HG02884 (cell line): ENCODE data around the gene TAF11L14.
"Not testable (repeated sequence)": the region's sequence is repeated elsewhere in the genome, so short reads cannot be mapped to it uniquely, and the experiment has no call there.

Experiments
- ATAC-seq: cut with Tn5 transposase; IDR thresholded peaks from one replicate; pipeline ENCODE4 v1.9.1; 2021; ENCODE audit warnings: mild to moderate bottlenecking, moderate library complexity; ENCODE audit not compliant: unreplicated experiment

TAF11L14 gene

DNA sequence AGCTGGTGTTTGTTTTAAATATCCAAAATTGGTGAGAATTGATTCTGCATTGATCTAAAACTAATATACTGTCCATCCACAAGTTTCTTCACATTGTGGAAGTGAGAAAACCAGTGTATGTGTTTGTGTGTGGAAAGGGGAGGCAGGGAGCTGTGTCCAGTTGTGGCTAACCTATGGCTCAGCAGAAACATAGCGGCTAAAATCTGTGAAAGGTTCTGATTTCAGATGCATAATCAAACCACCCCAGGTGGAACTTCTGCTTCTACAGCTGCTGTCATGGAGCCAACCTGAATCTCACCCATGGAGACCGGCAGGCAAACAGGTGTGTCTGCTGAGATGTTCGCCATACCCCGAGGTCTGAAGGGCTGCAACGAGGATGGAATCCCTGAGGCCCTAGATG is at the start of gene TAF11L14:
Gene TAF11L14 (plus strand): TSS at position 301 of the 400 bp plus-strand sequence.
- no peak for ATAC-seq

DNA sequence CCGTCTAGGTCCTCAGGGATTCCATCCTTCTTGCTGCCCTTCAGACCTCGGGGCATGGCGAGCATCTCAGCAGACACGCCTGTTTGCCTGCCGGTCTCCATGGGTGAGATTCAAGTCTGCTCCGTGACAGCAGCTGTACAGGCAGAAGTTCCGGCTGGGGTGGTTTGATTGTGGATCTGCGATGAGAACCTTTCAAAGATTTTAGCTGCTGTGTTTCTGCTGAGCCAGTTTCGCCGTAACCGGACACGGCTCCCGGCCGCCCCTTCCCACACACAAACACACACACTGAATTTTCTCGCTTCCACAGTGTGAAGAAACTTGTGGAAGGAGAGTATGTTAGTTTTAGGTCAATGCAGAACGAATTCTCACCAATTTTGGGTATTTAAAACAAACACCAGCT is 48.6 kb upstream of the TAF11L14 start, which contains the start of gene TAF11L7:
Gene TAF11L7 (minus strand): TSS at position 101 of the 400 bp plus-strand sequence.
- ATAC-seq: not testable (repeated sequence)

DNA sequence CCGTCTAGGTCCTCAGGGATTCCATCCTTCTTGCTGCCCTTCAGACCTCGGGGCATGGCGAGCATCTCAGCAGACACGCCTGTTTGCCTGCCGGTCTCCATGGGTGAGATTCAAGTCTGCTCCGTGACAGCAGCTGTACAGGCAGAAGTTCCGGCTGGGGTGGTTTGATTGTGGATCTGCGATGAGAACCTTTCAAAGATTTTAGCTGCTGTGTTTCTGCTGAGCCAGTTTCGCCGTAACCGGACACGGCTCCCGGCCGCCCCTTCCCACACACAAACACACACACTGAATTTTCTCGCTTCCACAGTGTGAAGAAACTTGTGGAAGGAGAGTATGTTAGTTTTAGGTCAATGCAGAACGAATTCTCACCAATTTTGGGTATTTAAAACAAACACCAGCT is 43.4 kb upstream of the TAF11L14 start, which contains the start of gene TAF11L8:
Gene TAF11L8 (minus strand): TSS at position 101 of the 400 bp plus-strand sequence.
- not testable (repeated sequence) for ATAC-seq

DNA sequence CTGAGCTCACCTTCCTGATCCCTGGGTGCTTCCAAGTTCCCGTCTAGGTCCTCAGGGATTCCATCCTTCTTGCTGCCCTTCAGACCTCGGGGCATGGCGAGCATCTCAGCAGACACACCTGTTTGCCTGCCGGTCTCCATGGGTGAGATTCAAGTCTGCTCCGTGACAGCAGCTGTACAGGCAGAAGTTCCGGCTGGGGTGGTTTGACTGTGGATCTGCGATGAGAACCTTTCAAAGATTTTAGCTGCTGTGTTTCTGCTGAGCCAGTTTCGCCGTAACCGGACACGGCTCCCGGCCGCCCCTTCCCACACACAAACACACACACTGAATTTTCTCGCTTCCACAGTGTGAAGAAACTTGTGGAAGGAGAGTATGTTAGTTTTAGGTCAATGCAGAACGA is 40.0 kb upstream of the TAF11L14 start, which contains the start of gene TAF11L9:
Gene TAF11L9 (minus strand): TSS at position 140 of the 400 bp plus-strand sequence.
- not testable (repeated sequence) for ATAC-seq

DNA sequence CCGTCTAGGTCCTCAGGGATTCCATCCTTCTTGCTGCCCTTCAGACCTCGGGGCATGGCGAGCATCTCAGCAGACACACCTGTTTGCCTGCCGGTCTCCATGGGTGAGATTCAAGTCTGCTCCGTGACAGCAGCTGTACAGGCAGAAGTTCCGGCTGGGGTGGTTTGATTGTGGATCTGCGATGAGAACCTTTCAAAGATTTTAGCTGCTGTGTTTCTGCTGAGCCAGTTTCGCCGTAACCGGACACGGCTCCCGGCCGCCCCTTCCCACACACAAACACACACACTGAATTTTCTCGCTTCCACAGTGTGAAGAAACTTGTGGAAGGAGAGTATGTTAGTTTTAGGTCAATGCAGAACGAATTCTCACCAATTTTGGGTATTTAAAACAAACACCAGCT is 36.5 kb upstream of the TAF11L14 start, which contains the start of gene TAF11L10:
Gene TAF11L10 (minus strand): TSS at position 101 of the 400 bp plus-strand sequence.
- not testable (repeated sequence) for ATAC-seq

DNA sequence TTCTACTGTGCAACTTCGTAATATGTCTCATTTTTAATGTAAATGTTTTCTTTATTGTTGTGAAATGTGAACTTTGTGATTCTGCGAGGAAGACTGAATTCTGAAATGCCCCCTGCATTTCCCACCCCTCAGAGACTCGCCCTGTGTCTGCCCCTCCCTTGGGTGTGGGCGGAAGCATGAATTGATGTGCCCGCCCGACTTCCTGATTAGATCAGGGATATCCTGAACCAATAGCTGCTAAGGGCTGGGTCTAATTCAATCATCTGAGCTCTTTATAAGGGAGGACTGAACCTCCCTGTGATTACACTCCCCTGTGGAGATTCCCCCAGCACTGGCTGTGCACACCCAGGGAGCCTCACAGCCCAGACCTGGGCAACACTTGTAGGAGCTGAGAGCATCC is 30.4 kb upstream of the TAF11L14 start, which contains the start of gene TAF11L11:
Gene TAF11L11 (plus strand): TSS at position 304 of the 400 bp plus-strand sequence.
- ATAC-seq: not testable (repeated sequence)

DNA sequence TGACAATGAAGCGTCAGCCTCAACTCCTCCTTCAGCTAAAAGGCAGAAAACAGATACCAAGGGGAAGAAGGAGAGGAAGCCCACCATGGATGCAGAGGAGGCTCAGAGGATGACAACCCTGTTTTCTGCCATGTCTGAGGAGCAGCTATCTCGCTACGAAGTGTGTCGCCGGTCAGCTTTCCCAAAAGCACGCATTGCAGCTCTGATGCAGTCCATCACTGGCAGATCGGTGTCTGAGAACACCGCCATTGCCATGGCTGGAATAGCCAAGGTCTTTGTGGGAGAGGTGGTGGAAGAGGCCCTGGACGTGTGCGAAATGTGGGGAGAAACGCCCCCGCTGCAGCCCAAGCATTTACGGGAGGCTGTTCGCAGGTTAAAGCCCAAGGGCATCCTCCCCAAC is 29.3 kb upstream of the TAF11L14 start:
- ATAC-seq: no peak

DNA sequence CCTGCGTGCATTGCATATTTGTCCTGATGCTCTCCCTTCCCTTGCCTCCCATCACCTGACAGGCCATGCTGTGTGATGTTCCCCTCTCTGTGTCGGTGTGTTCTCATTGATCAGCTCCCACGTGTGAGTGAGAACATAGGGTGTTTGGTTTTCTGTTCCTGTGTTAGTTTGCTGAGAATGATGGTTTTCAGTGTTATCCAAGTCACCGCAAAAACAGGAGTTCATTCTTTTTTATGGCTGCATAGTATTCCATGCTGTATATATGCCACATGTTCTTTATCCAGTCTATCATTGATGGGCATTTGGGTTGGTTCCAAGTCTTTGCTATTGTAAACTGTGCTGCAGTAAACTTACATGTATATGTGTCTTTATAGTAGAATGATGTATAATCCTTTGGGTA is 26.8 kb upstream of the TAF11L14 start:
- not testable (repeated sequence) for ATAC-seq

DNA sequence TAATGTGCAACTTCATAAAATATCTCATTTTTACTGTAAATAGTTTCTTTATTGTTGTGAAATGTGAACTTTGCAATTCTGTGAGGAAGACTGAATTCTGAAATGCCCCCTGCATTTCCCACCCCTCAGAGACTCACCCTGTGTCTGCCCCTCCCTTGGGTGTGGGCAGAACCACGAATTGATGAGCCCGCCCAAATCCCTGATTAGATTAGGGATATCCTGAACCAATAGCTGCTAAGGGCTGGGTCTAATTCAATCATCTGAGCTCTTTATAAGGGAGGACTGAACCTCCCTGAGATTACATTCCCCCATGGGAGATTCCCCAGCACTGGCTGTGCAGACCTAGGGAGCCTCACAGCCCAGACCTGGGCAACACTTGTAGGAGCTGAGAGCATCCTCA is 24.2 kb upstream of the TAF11L14 start, which contains the start of gene TAF11L12:
Gene TAF11L12 (plus strand): TSS at position 301 of the 400 bp plus-strand sequence.
- ATAC-seq: not testable (repeated sequence)

DNA sequence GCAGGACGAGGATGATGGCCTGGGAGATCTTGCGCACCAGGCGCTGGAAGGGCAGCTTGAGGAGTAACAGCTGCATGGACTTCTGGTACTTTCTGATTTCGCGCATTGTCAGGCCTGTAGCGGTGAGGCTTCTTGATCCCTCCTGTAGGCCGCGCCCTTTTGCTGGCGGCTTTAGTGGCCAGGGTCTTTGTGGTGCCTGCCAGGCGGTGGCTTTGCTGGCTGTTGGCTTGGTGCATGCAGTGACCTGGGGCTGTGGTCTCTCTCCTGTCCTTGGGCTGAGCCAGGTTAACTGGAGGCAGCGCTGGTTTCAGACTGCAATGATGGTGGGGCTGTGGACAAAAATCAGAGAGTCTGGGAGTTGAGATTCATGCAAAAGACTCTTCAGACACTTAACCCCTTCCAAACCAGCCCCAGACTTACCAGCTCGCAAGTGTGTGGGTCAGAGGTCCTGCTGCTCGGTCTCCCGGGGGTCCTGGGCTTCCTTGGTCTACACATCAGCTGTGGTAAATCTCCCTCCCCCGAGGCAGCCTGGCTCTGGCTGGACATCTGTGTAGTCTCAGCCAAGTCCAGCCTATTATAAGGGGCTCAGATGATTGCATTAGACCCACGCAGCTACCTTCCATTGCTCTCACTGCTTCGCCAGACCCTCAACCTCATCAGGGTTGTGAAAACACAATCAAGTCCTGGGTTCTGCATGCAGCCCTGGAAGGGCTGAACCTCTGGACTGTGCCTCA is 19.2 kb upstream of the TAF11L14 start:
- ATAC-seq: no peak

DNA sequence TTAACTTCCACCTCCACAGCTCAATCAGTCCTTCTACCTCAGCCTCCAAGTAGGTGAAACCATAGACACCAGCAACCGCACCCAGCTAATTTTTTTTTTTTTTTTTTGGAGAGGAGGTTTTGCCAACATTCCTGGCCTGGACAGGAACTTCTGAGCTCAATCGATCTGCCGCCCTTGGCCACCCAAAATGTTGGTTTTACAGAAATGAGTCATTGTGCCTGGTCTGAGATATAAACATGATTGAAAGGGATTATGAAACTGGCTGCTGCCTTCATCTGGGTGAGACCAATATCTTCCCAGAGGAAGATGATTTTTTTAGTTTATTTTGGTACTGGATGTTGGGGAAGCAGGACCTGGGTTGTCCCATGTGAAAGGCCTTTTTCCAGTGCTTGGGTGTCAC is 14.9 kb upstream of the TAF11L14 start:
- ATAC-seq: no peak

DNA sequence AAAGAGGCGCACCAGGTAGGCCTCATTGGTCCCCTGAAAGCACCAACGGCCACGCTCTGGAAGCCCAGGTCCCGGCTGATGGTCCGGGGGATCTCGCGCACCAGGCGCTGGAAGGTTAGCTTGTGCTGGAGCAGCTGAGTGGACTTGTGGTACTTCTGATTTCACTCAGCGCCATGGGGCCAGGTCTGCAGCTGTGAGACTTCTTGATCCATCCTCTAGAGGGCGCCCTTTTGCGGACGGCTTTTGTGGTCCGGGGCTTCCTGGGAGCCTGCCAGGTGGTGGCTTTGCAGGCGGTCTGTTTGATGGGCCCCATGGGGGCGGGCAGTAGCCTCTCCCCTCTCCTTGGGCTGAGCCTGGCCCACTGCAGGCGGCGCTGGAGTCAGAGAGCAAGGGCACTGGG is 13.6 kb upstream of the TAF11L14 start:
- no peak for ATAC-seq

DNA sequence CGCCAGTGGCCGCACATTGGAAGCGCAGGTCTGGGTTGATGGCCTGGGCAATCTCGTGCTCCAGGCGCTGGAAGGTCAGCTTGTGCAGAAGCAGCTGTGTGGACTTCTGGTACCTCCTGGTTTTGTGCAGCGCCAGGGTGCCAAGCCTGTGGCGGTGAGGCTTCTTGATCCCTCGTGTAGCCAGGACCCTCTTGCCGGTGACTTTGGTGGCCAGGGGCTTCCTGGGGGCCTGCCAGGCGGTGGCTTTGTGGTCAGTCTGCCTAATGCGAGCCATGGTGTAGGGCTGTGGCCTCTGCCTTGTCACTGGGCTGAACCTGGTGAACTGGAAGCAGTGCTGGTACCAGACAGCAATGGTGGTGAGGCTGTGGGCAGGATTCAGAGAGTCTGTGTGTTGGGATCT is 8.6 kb upstream of the TAF11L14 start:
- no peak for ATAC-seq

DNA sequence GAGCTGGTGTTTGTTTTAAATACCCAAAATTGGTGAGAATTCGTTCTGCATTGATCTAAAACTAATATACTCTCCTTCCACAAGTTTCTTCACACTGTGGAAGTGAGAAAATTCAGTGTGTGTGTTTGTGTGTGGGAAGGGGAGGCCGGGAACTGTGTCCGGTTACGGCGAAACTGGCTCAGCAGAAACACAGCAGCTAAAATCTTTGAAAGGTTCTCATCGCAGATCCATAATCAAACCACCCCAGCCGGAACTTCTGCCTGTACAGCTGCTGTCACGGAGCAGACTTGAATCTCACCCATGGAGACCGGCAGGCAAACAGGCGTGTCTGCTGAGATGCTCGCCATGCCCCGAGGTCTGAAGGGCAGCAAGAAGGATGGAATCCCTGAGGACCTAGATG is 2.5 kb upstream of the TAF11L14 start, which contains the start of gene TAF11L13:
Gene TAF11L13 (plus strand): TSS at position 301 of the 400 bp plus-strand sequence.
- not testable (repeated sequence) for ATAC-seq

DNA sequence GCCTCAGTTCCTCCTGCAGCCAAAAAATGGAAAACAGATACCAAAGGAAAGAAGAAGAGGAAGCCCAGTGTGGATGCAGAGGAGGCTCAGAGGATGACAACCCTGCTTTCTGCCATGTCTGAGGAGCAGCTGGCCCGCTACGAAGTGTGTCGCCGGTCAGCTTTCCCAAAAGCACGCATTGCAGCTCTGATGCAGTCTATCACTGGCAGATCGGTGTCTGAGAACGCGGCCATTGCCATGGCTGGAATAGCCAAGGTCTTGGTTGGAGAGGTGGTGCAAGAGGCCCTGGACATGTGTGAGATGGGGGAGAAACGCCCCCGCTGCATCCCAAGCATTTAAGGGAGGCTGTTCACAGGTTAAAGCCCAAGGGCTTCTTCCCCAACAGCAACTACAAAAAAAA is 15.0 kb downstream of the TAF11L14 start:
- ATAC-seq: not testable (repeated sequence)

DNA sequence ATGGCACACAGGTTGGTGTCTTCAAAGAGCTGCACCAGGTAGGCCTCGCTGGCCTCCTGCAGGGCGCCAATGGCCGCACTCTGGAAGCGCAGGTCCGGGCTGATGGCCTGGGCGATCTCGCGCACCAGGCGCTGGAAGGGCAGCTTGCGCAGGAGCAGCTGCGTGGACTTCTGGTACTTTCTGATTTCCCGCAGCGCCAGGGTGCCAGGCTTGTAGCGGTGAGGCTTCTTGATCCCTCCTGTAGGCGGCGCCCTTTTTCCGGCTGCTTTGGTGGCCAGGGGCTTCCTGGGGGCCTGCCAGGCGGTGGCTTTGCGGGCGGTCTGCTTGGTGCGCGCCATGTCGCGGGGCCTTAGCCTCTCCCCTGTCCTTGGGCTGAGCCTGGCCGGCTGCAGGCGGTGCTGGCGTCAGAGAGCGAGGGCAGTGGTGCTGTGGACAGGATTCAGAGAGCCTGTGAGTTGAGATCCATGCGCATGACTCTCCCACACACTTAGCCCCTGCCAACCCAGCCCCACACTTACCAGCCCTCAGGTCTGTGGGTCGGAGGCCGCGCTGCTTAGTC is 21.0 kb downstream of the TAF11L14 start:
- ATAC-seq: not testable (repeated sequence)

DNA sequence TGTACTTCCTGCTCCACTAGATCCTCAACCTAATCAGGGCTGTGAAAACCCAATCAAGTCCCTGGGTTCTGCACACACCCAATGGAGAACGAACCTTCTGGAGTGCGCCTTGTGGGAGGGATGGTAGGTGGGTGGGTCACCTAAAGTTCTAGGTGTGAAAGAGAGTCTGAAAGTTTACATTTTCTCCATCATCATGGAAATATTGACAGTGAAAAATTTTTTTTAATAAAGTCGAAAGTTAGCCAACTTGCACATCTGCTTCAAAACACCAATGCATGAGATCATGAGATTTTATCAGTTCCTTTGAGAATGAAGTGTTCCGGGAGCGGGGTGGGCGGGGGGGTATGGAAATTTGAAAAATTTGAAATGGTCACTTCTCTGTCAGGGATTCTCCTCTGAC is 21.7 kb downstream of the TAF11L14 start:
- ATAC-seq: no peak

DNA sequence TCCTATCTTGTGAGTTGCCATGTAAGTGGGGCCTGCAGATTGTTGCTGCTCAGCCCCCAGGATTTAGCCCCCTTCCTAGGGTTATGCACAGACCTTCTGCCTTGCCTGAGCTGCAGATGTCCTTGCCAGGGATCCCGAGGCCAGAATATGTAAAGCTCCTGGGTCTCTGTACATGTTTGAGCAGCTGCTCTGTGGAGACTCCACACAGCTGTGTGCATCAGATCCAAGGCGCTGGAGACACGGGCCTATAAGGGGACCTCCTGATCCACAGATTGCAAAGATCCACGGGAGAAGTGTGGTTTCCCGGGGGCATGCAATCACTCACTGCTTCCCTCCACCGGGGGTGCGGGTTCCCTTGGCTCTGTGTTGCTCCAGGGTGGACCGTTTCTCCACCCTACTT is 28.9 kb downstream of the TAF11L14 start:
- no peak for ATAC-seq

DNA sequence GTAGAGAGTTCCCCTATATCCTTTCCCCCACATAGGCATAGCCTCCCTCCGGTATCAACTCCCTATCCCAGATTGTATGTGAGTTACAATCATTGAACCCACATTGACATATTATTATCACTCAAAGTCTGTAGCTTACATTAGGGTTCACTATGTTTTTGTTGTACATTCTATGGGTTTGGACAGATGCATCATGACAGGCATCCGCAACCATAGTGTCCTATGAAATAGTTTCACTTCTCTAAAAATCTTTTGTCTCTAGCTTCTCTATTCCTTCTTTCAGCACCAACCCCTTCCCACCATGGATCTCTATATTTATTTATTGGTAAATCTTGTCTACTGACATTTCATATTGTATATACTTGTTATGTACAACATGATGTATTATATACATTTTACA is 31.6 kb downstream of the TAF11L14 start:
- no peak for ATAC-seq

DNA sequence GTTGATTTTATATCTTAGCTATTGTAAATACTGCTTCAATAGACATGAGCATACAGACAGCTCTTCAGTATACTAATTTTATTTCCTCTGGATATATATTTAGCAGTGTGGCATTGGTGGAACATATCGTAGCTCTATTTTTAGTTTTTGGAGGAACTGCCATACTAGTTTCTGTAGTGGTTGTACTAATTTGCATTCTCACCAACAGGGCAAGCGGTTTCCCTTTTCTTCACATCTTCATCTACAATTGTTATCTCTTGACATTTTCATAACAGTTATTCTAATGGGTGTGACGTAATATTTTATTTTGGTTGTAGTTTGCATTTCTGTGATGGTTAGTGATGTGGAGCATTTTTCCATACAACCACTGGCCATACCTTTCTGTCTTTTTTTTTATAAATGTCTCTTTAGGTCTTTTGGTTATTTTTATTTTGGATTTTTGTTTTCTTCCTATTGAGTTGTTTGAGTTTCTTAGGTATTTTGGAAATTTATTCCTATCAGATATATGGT is 32.5 kb downstream of the TAF11L14 start:
- no peak for ATAC-seq

DNA sequence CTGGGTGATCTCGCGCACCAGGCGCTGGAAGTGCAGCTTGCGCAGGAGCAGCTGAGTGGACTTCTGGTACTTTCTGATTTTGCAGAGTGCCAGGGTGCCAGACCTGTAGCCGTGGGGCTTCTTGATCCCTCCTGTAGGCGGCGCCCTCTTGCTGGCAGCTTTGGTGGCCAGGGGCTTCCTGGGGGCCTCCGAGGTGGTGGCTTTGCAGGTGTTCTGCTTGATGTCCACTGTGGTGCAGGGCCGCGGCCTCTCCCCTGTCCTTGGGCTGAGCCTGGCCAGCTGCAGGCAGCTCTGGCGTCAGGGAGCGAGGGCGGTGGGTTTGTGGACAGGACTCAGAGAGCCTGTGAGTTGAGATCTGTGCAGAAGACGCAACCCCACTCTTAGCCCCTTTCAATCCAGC is 36.1 kb downstream of the TAF11L14 start:
- no peak for ATAC-seq
